Measurements from ENCODE around the gene TMEM183A.
"Not testable (repeated sequence)": the region's sequence is repeated elsewhere in the genome, so short reads cannot be mapped to it uniquely, and the experiment has no call there.

Gene TMEM183A

DNA sequence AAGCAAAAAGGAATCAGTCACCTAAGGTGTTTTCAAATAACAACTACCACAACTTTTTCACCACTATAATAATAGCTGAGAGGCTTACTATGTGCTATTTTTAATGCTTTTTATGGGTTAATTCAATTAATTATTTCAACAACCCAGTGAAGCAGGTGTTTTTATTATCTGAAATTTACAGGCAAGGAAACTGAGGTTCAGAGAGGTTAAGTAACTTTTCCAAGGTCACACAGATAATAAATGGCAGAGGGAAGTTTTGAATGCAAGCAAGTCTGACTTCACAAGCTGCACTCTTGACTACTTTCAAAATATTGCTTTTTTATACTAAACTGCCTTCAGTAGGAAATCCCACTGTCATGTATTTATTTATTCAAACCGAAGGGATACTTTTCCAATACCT is 4.2 kb upstream of the TMEM183A start:
- Histone ChIP-seq H3K9me2 (replicated peaks; ENCODE audit: insufficient read depth, low read length) (no peaks in the 10 kb centered on the region), H3K27me3 (ENCODE audit: low read length) (no peaks in the 10 kb centered on the region), H3K27ac (ENCODE audit: low read depth, low read length) (no peak overlapping the region), H3K4me3 (ENCODE audit: insufficient read depth, low read length, poor library complexity, severe bottlenecking) (no peak overlapping the region), H2AFZ (ENCODE audit: low read depth, low read length, severe bottlenecking) (no peak overlapping the region), H3K79me2 (ENCODE audit: insufficient read depth, low read length) (peaks cover 6% of the 10 kb centered on the region), H3F3A (ENCODE audit: insufficient read depth) (0 out of 2 replicates have a peak, but pooled peaks cover 11% of the 10 kb centered on the region), H4K20me1 (ENCODE audit: low read depth, low read length) (no peaks in the 10 kb centered on the region), H3K9ac (ENCODE audit: low read length) (no peak overlapping the region), H3K36me3 (ENCODE audit: low read length) (no peaks in the 10 kb centered on the region), H3K9me3 (ENCODE audit: insufficient read depth, low read length) (no peaks in the 10 kb centered on the region), H3K4me2 (ENCODE audit: low read depth, low read length, poor library complexity, severe bottlenecking) (no peak overlapping the region)
- TF ChIP-seq, protein P1, sequence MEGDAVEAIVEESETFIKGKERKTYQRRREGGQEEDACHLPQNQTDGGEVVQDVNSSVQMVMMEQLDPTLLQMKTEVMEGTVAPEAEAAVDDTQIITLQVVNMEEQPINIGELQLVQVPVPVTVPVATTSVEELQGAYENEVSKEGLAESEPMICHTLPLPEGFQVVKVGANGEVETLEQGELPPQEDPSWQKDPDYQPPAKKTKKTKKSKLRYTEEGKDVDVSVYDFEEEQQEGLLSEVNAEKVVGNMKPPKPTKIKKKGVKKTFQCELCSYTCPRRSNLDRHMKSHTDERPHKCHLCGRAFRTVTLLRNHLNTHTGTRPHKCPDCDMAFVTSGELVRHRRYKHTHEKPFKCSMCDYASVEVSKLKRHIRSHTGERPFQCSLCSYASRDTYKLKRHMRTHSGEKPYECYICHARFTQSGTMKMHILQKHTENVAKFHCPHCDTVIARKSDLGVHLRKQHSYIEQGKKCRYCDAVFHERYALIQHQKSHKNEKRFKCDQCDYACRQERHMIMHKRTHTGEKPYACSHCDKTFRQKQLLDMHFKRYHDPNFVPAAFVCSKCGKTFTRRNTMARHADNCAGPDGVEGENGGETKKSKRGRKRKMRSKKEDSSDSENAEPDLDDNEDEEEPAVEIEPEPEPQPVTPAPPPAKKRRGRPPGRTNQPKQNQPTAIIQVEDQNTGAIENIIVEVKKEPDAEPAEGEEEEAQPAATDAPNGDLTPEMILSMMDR (IDR thresholded peaks at IDR 0.05; ENCODE audit: insufficient read depth, low read length, poor library complexity, severe bottlenecking) = no peak

- H4K20me1 ChIP-seq (ENCODE audit: low read depth, low read length); H3K9ac ChIP-seq (ENCODE audit: low read length); H3K9me2 ChIP-seq (replicated peaks; ENCODE audit: insufficient read depth, low read length); H3K9me3 ChIP-seq (ENCODE audit: insufficient read depth, low read length); H3K27me3 ChIP-seq (ENCODE audit: low read length); H3K27ac ChIP-seq (ENCODE audit: low read depth, low read length); H3K4me3 ChIP-seq (ENCODE audit: insufficient read depth, low read length, poor library complexity, severe bottlenecking); H3K4me2 ChIP-seq (ENCODE audit: low read depth, low read length, poor library complexity, severe bottlenecking): not testable (repeated sequence)
- Histone ChIP-seq H3F3A (ENCODE audit: insufficient read depth) (0 out of 2 replicates have a peak, but pooled peaks cover 15% of the 10 kb centered on the region), H3K79me2 (ENCODE audit: insufficient read depth, low read length) (peaks cover 28% of the 10 kb centered on the region), H3K36me3 (ENCODE audit: low read length) (peaks cover 12% of the 10 kb centered on the region), H2AFZ (ENCODE audit: low read depth, low read length, severe bottlenecking) (peak overlapping the region; percentile 98)
Observed at GRCh38 chr1:203005395-203006142, 1.6 kb upstream of the TMEM183A start.

DNA sequence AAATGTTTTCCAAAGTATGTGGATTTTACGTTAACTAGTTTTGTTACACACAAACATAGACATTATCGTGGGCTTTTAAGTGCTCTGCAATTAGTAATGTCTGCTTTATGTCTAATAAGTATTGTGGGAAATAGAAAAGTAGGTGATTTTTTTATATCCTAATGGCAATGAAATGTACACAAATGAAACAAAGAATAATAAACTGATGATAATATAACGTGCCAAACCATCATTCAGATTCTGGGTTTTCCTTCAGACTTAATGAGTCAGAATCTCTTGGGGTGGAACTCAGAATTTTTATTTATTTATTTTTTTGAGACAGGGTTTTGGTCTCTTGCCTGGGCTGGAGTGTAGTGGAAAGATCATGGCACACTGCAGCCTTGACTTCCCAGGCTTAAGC is 2.0 kb downstream of the TMEM183A start:
- peaks cover 38% of the 10 kb centered on the region for H3K79me2 ChIP-seq (ENCODE audit: insufficient read depth, low read length)
- no peaks in the 10 kb centered on the region for H4K20me1 ChIP-seq (ENCODE audit: low read depth, low read length)
- H2AFZ ChIP-seq (ENCODE audit: low read depth, low read length, severe bottlenecking) = no peak overlapping the region
- H3F3A ChIP-seq (ENCODE audit: insufficient read depth) = 0 out of 2 replicates have a peak, but pooled peaks cover 17% of the 10 kb centered on the region
- H3K27ac ChIP-seq (ENCODE audit: low read depth, low read length) = no peak overlapping the region
- H3K36me3 ChIP-seq (ENCODE audit: low read length) = peaks cover 20% of the 10 kb centered on the region
- TF ChIP-seq, protein P1 (IDR thresholded peaks at IDR 0.05; ENCODE audit: insufficient read depth, low read length, poor library complexity, severe bottlenecking) = no peak
- TF ChIP-seq EZH2phosphoT487 (conservative IDR thresholded peaks at IDR 0.05; ENCODE audit: low read length) = no peak
- H3K9ac ChIP-seq (ENCODE audit: low read length) = no peak overlapping the region
- no peaks in the 10 kb centered on the region for H3K9me3 ChIP-seq (ENCODE audit: insufficient read depth, low read length)
- H3K4me3 ChIP-seq (ENCODE audit: insufficient read depth, low read length, poor library complexity, severe bottlenecking) = no peak overlapping the region
- peak overlapping the region; percentile 100 for H3K4me2 ChIP-seq (ENCODE audit: low read depth, low read length, poor library complexity, severe bottlenecking)
- no peaks in the 10 kb centered on the region for H3K9me2 ChIP-seq (replicated peaks; ENCODE audit: insufficient read depth, low read length)
- no peaks in the 10 kb centered on the region for H3K27me3 ChIP-seq (ENCODE audit: low read length)

- no peak overlapping the region for H2AFZ ChIP-seq (ENCODE audit: low read depth, low read length, severe bottlenecking)
- no peaks in the 10 kb centered on the region for H3K9me3 ChIP-seq (ENCODE audit: insufficient read depth, low read length)
- peaks cover 38% of the 10 kb centered on the region for H3K79me2 ChIP-seq (ENCODE audit: insufficient read depth, low read length)
- no peaks in the 10 kb centered on the region for H3K9me2 ChIP-seq (replicated peaks; ENCODE audit: insufficient read depth, low read length)
- no peaks in the 10 kb centered on the region for H3K27me3 ChIP-seq (ENCODE audit: low read length)
- 0 out of 2 replicates have a peak, but pooled peaks cover 9% of the 10 kb centered on the region for H3F3A ChIP-seq (ENCODE audit: insufficient read depth)
- no peaks in the 10 kb centered on the region for H4K20me1 ChIP-seq (ENCODE audit: low read depth, low read length)
- H3K4me3 ChIP-seq (ENCODE audit: insufficient read depth, low read length, poor library complexity, severe bottlenecking) = no peak overlapping the region
- H3K27ac ChIP-seq (ENCODE audit: low read depth, low read length) = no peak overlapping the region
- no peak overlapping the region for H3K9ac ChIP-seq (ENCODE audit: low read length)
- H3K4me2 ChIP-seq (ENCODE audit: low read depth, low read length, poor library complexity, severe bottlenecking) = no peak overlapping the region
- H3K36me3 ChIP-seq (ENCODE audit: low read length) = peaks cover 34% of the 10 kb centered on the region
- TF ChIP-seq, protein P1 (IDR thresholded peaks at IDR 0.05; ENCODE audit: insufficient read depth, low read length, poor library complexity, severe bottlenecking) = no peak
- TF ChIP-seq EZH2phosphoT487 (conservative IDR thresholded peaks at IDR 0.05; ENCODE audit: low read length) = no peak
Observed at GRCh38 chr1:203011582-203011981, 4.4 kb downstream of the TMEM183A start.
